IPS DF 4.7 (cell line): ENCODE results near the gene HK1.

ENCODE experiments used
- DNase-seq: peaks from one replicate; pipeline ENCODE4 v3.0.0-alpha.2; 2013; ENCODE audit warnings: low spot score; ENCODE audit errors: extremely low read depth

Gene HK1

GRCh38 chr10:69418052-69418752 lies 139.9 kb downstream of the HK1 start:
- no peak for DNase-seq

DNA sequence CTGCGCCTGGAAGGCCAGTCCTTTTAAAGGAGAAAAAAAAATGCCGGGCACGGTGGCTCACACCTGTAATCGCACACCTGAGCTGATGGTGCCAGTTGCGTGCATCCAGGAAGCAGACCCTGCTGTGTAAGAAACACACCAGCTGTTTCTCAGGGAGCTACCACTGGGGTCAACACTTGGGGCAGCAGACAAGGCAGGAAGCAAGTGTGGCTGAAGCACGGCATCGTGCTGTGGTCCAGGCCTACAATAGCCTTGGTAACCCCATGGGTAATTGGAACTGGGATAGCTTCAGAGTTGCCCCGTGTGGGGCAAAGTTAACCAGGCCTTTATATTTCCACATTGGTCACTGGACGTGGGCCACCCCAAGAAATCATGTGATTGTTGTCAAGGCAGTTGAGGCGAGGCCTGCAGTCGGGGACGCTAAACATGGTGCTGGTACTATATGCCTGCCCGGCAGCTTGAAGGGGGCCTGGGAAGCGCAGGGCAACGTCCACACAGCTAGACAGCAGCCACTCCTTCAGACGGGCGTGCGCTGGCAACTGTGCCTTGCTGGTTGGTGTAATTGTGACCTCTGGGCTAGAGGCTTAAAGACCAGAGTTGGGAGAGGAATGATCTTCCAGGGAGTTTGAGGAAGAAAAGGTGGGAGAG lies 140.9 kb downstream of the HK1 start:
- no peak for DNase-seq

GRCh38 chr10:69419744-69420126 lies 141.4 kb downstream of the HK1 start:
- DNase-seq = no peak

GRCh38 chr10:69421611-69422308 lies 143.5 kb downstream of the HK1 start:
- no peak for DNase-seq

DNA sequence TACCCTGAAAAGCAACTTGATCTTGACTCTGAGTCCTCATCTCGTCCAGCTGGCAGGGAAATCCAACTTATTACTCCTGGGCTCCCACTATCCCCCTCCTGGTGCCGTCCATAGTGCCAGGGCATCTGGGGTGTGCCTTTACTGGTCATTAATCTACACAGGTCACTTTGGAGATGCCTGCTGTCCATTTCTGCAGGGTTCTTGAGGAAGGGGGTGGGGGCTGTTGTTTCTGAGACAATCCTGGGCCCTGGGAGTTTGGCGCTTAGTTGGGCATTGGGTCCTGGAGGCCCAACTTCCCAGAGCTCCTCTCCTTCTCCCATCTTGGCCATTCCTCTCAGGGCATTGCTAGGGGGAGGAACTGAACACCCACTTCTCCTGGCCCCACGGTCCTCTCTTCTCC lies 144.4 kb downstream of the HK1 start:
- DNase-seq = no peak

GRCh38 chr10:69425041-69425440 lies 146.7 kb downstream of the HK1 start:
- DNase-seq = no peak

DNA sequence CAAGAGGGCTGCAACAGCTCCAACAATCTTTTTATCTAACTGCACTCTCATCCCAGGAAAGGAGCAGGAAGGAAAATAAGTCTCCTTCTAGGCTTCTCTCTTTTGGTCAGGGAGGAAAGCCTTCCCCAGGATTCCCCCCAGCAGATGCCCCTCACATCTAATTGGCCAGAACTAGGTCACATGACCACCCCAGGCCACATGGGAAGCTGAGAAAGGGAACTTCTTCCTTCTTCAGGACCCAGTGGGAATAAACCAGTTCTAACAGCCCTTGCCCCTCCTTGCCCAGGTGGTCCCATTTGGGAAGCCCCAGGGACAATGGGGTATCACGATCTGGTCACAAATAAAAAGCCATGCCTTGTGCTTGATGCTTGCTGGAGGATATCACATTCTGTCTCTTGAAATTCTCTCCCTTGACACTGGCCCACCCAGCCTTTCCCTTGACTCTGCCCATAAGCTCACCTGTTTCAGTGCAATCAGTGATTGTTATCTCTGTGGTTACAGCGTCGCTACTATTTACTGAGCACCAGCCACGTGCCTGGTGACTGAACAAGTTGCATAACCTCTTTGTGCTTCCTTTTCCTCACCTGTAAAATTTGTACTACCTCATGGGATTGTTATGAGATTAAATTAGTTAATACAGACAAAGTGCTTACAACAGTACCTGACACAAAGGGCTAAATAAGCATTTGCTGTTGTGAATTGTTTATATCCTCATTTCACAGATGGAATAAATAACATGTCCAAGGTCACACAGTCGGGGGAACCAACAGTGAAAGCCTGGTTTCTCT lies 147.4 kb downstream of the HK1 start:
- DNase-seq = no peak

DNA sequence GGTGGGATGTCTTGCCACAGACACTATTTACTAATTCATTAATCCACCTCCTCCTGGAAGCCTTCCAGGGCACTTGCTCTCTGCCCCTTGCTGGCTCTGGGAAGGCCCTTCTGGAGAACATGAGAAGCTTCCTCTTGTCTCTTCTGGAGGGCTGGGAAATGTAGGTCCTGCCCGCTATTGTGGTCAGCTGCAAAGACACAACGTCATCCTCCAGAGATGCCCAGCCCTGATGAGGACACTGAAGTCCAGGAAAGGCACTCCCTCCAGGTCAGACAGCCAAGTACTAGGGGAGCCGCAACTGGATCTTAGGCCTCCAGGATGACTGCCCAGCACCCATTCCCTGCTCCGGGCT lies 148.1 kb downstream of the HK1 start:
- DNase-seq = no peak

DNA sequence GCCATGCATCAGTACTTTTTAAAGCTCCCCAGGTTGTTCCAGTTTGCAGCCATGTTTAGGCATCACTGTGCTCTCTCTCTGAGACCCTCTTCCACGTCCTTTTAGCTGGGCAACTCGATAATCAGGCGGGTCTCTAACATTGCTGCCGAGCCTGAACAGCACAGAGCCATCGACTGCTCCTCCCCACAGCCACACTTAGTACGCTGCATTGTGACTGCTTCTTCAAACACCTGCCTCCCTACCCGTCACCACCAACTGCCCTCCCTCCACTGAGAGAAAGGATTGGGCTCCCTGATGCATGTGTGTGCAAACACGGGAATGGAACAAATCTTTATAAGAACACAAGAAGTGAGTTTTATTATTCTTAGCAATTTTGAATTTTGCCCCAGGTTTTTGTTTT lies 149.9 kb downstream of the HK1 start:
- DNase-seq = no peak

DNA sequence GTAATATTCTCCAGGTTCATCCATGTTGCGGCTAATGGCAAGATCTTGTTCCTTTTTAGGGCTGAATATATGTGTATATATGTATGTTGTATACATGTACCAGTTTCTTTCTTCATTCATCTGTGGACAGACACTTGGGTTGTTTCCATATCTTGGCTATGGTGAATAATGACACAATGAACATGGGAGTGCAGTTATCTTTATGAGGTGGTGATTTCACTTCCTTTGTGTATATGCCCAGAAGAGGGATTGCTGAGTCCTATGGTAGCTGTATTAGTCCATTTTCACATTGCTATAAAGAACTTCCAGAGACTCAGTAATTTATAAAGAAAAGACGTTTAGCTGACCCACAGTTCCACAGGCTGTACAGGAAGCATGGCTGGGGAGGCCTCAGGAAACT lies 155.9 kb downstream of the HK1 start:
- no peak for DNase-seq

DNA sequence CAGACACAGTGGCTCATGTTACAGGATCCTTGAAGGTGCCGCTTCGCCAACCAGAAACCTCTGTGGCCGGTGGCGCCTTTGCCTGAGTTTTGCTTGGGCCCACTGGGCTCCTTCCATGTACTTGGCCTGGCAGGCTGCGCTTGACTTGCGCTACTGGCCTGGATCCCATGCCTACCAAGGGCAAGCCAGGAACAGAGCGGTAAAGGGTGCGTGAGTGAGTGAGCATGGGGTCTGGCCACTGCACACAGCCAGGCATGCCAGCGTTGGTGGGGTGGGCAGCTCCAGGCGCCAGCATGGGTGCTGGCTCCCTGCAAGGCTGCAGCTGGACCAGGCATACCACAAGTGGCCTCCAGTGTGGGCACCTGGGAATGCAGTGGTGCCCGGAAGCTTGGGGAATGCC lies 156.6 kb downstream of the HK1 start:
- no peak for DNase-seq

- no peak for DNase-seq
These were observed 157.7 kb downstream of the HK1 start for GRCh38 chr10:69435966-69436520.

GRCh38 chr10:69437321-69438259 lies 159.3 kb downstream of the HK1 start:
- DNase-seq = no peak

DNA sequence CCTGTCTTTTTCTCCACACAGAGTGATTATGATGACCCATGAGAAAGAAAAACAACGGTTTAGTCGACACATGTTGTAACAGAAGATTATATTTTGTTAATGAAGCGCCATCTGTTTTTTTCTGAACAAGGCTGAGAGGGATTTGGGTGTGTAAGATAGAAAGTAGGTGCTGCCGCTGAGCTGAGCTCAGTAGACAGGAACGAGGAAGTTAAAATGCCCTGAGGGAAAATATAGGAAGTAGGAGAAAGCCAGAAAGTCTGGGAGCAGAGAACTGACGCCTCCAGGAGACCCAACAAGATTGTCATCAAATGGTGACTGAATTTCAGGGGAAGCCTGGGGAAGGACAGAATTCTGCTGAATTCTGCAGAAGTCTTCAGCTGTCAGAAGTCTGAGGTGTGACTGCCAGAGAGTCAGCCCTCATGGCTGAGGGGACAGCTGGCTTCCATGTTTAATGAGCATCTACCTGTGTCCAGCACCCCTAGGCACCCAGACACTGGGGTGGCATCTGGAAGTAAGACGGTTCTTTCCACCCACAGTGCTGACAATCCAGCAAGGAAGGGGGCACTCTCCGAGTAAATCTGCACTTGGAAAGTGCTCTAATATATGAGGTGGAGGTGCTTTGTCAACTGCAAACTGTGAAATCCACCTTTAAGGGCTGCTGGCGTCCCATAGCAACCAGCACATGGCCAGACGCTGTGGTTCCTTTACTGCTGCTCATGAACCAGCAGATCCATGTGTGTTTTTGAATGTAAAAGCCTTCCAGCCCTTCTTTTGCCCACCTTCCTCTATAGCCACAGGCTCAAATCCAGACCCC lies 160.4 kb downstream of the HK1 start:
- no peak for DNase-seq

- DNase-seq = no peak
These were observed 161.0 kb downstream of the HK1 start for GRCh38 chr10:69439350-69439739.

- no peak for DNase-seq
These were observed 161.7 kb downstream of the HK1 start for GRCh38 chr10:69439813-69440506.

GRCh38 chr10:69443354-69443753 lies 165.1 kb downstream of the HK1 start:
- no peak for DNase-seq

- DNase-seq = no peak
These were observed 166.7 kb downstream of the HK1 start for GRCh38 chr10:69445041-69445440.

DNA sequence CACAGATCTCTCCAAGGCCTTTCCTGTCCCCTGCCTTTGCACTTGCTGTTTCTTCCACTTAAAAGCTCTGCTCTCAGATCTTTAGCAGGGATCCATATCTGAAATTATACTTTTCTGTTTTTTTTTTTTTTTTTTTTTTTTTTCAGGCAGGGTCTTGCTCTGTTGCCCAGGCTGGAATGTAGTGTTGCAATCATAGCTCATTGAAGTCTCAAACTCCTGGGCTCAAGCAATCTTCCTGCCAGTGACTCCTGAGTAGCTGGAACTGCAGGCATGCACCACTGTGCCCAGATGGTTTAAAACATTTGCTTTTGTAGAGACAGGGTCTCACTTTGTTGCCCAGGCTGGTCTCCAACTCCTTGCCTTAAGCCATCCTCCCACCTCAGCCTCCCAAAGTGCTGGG lies 167.9 kb downstream of the HK1 start:
- no peak for DNase-seq
